SW 1271 (cell line): ENCODE measurements around the gene MIOS.
A peak's percentile ranks its signal among the peaks of the same experiment; 100 is the strongest.

Experiments used
- DNase-seq, 2 experiments: peaks; one replicate each; lab custom pipeline; 2025; lab: John Stamatoyannopoulos, UW

MIOS gene

DNA sequence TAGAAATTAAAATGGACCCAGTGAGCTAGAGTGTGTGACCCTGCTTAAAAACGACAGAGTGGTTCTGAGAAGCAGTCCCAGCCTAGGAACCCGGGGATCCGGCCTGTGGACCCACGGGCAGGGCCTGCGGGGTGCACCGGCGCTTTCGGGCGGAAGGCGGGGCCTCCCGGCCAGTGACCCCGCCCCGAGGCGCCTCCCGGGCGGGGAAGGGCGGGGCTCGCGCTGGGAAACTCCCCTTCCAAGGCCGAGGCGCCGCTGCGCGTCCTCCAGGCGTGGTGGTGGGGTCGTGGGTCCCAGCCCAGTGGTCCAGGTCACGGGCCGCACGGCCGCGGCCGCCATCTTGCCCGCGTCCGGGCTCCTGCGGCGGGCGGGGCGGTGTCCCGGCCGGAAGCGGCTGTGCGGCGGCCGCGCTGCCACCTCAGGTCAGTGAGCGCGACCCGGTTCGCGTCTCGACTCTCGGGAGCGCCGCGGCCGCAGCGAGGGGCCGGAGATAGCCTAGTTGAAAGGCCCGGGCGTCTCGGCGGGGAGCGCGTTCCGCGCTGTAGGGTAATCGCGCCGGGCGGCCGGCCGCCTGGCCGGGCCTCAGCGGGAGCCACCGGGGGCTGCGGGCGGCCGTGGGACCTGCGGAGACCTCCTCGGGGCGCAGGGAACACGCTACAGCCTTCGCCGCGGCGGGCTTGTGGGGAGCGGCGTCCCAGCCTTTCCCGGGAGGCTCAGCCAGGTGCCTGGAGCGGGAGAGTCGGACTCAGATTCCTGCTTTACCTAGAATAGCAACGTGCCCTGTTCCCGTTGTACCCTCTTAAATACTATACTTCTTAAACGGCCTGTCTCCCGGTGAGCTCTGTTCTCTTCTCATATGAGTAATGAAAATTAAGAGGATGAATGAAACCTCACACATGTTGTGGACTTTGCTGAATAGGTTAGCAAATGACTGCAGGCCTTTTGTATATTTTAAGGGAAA lies at the start of gene MIOS:
Gene MIOS, plus strand, starts transcription at position 234 of the 961 bp plus-strand sequence. CDS start 5,592 bp downstream, outside the sequence.
- peak; percentile 42 to 79 for DNase-seq

DNA sequence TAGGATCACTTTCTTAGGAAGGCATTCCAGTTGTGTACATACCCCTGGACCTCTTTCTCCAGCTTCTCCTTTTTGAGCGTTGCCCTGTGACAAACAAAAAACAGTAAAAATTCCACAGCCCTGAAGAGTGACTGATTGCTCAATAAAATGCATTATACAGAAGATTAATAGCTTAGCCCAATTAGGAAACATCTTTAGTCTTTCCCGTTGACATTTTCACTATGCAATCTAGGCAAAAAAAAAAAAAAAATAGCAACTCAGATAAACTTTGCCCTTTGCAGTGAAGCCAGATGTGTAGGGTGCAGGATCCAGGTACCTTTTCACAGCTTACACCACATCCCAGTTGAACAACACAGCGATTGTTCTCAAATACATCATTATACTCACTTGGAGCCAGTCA lies 48.9 kb upstream of the MIOS start:
- DNase-seq: no peak

DNA sequence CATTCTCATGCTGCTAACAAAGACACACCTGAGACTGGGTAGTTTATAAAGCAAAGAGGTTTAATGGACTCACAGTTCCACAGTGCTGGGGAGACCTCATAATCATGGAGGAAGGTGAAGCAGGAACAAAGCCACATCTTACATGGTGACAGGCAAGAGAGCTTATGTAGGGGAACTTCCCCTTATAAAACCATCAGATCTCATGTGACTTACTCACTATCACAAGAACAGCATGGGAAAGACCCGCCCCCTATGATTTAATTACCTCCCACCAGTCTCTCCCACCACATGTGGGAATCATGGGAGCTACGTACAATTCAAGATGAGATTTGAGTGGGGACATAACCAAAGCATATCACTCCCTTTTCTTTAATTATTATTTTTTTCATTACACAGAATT lies 47.6 kb upstream of the MIOS start:
- DNase-seq: no peak

DNA sequence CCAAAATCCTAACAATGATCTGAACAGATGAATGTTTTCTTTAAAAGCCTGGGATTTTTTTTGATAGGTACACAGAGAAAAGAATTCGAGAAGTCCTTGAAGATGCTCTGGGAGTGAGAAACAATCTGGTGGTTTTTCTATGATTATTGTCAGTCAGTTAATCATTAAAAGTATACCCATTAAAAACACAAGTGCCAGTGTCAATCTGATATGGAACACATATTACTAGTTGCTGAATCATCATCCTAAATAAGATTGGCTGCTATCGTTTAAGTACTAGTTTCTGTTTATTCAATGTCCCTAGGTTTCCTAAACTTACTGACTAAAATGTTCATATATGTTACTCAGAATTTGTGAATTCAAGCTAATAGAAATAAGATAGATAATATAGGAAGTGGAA lies 47.2 kb upstream of the MIOS start:
- no peak for DNase-seq

DNA sequence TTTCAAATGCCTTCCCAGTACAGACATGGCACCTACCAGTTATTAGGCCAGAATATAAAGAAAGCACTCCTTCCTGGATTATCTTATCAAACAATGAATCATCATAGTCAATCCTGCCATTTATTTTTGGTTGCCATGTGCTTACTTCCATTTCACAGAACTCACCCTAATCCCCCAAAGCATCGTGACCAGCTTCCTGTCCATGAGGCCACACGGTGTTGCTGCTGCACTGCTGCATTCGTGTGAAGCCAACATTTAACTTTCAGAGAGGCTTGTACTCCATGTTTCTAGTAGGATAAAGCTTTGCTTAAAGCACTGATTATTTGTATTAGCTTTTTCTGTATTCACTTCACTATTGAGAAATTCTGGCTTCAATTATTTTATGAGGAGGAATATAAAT lies 45.4 kb upstream of the MIOS start:
- DNase-seq: no peak

DNA sequence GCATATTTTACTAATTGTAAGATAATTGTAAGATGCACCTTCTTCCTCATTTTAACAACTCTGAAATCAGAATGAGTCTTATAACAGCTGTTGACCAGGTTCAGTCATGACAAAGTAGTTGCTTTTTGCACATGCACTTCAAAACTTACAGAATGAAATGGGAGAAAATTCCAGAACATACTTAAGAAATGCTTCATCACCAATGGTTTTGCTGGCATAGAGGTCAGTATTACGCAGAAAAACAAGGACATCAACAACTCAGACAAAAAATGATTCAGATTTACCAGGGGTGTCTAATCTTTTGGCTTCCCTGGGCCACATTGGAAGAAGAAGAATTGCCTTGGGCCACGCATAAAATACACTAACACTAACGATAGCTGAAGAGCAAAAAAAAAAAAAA lies 44.3 kb upstream of the MIOS start:
- DNase-seq: no peak

DNA sequence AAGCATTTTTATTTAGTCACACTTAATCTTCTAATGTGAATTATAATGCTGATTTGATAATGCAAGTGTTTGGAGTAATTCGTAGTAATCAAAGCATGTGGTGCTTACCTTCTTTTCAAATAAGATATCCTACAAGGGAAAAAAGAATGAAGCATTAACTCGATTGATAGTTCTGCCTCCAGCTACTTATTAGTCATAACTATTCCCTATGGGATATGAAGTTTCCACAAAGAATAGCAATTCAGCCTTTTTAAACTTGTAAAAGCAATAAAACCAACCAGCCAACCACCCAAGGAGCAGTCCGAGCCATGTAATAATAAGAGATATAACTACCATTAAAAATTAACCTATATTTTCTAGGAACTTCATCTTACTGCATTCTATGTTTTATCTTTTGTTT lies 42.6 kb upstream of the MIOS start:
- DNase-seq: no peak

DNA sequence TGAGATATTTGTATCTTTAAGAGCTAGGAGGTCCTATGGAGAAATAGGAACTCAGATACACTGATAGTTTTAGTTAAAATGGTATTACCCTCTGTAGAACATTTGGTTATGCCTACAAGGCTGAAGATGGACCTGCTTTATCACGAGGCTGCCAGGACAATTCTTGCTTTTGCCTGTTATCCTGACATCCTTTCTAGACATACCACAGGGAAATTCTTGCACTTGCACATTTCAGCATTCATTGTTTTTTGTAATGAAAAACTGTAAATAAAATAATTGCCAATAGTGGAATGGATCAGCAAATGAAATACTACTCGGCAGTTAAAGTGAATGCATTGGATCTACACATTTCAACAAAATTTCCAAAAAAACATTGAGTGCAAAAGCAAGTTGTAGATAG lies 40.7 kb upstream of the MIOS start:
- DNase-seq: no peak

DNA sequence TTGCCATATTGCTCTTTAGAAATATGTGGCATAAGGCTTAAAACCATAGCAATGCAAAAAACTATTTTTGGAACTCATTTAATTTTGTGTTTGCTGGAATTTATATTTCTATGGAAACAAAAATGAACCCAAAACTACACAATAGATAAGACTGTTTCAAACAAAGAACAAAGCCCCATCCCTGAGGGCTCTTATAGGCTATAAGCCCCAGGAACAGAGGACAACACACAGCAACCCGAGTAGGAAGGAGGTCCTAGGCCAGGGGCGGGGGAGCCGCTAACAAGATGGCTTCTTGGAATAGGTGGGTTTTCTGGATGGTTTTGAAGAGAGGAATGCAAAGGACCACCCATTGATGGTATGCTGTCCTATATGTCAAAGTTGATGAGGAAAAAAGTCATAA lies 39.6 kb upstream of the MIOS start:
- no peak for DNase-seq

DNA sequence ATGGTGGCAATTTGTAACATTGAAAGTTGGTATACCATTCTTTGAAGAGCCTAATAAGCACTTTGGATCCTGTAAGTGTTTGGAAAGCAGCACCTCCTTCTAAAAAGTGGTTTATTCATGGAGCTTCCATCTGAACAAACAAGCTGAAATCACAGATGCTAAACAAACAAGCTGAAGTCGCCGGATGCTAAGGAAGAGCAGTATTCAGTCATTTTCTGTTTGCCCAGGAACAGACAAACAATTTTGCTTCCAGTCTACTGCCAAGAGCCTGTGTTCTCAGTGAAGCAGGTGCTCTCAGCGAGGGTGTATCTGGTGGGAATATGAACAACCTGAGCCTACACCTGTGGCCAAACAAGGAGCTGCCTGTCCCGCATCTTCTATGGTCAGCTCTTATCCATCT lies 37.4 kb upstream of the MIOS start:
- no peak for DNase-seq

DNA sequence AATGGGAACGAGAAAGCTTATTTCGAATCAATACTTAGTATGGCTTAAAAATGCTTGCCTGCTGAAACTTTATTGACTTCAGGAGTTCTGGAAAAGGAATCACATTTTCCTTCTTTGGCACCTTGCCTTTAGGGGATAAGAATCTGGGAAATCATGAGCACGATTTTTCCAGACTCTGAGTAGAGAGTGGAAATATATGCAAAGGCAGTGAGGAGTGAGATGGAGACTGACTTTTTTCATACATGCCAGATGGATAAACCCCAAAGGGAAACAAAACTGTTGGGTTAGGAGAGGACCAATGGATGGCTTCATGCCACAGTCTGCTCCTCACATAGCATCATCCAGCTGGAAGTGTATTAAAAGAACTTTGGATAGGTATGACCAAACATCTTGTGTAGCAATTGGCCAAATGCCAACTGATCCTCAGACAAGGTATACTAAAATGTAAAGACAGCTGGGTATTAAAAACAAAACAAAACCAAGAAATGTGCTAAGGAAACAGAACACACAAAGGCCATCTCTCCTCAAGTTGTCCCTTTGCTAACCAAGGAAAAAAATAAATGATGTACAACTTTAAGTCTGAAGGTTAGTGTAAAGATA lies 32.8 kb upstream of the MIOS start:
- no peak for DNase-seq

DNA sequence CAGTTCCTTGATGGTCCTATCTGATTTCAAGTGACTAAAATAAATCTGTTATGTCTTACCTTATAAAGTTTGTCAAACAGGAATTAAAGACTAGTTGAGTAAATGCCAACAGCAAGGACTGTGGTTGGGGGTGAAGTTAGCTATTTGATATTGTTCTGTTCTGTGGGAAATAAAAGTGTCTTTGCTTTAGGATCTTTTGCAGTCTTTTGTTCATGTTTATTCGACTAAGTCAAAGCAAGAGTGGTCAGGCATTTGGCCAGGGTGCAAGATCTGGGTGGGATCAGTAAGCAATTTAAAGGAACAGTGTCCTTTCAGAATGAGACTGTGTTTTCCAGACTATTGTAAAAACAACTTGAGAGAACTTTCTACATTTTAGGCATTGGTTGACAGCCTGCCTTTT lies 31.0 kb upstream of the MIOS start, which contains the start of gene COL28A1:
Gene COL28A1, minus strand, starts transcription at position 183 of the 400 bp plus-strand sequence. CDS start 2,998 bp downstream, outside the sequence.
- DNase-seq: no peak

DNA sequence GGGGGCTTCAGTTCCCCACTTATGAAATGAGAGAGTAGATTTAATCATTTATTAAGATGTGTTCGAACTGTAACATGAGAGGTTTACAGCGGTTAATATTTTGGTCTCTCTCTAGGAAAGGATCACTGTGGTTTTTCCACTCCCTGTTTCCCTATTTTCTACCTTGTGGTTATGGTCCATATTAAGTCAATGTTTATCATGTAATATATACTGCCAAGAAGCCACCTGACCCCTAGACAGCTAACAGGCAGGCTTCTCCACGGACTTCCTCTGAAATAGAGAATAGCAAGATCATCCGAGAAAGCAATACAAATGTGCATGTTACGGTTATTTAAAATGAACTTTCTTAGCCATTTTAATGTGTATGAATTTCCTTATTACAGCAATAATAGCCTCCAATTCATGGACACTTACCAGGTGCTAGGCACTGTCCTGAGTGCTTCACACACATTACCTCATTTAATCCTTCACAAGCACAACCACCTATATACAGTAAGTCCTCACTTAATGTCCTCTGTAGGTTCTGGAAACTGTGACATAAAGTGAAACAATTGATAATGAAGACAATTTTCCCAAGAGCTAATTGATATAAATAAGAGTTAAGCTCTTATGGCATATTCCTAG lies 30.2 kb upstream of the MIOS start:
- DNase-seq: no peak

DNA sequence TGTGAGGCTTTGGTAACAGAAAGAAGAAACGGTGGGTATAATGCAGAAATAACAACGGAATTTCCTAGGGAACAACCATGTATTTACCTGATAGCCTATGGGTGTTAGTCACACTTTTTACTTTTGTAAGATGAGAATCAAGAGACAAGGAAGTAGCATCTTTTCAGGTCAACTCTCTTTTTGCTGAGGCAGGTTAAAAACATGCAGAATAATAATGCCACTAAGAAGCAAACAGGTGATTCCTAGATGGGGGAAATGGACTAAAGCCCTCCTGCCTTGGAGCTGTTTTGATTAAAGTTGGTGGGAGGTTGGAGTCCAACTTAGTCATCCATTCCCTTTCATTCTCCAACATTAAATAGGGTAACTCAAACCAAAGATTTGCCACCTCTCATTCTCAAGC lies 29.0 kb upstream of the MIOS start:
- DNase-seq: no peak

DNA sequence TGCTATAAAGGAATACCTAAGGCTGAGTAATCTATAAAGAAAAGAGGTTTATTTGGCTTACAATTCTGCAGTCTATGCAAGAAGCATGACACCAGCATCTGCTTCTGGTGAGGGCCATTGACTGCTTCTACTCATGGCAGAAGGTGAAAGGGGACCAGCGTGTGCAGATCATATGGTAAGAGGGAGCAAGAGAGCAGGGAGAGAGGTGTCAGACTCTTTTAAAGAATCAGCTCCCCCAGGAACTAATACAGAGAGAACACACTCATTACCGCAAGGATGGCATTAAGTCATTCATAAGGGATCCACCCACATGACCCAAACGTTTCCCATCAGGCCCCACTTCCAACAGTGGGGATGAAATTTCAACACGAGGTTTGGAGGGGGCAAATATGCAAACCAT lies 27.5 kb upstream of the MIOS start:
- DNase-seq: no peak

DNA sequence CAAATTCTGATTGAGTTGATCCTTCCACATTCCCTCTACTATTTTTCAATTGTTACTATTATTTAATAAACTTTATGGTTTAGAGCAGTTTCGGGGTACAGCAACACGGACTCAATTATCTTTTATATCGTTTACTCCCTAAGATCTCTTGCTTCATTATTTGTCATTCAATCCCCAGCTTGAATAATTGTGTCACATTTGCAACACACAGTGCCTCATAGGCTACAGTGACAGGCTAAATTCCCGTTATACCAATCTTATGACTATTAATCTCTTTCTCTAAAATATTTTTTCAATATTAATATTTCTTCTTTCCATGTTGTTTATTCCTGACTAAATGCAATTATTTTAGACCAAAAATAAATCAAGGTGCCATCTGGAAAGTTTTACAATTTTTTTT lies 27.0 kb upstream of the MIOS start:
- no peak for DNase-seq

DNA sequence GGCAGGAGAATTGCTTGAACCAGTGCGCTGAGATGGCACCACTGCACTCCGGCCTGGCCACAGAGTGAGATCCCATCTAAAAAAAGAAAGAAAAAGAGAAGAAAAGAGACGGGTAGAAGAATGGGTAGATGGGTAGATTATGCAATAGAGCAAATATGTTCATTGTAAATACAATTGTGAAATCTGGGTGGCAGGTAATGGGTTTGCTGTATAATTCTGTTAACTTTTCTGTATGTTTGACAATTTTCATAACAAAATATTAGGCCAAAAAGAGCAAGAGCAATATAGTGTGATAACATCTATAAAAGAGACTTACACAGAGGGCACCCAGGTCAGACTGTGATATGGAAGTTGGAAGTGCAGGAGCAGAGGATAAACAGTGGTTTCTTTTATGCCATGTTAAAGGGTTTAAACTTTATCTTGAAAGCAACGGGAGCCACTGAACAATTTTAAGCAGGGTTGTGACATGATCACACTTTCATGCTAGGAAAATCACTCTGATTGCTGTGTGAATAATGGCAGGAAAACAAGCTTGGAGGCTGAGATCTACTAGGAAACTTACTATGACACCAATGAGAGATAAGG lies 24.3 kb upstream of the MIOS start:
- DNase-seq: no peak

DNA sequence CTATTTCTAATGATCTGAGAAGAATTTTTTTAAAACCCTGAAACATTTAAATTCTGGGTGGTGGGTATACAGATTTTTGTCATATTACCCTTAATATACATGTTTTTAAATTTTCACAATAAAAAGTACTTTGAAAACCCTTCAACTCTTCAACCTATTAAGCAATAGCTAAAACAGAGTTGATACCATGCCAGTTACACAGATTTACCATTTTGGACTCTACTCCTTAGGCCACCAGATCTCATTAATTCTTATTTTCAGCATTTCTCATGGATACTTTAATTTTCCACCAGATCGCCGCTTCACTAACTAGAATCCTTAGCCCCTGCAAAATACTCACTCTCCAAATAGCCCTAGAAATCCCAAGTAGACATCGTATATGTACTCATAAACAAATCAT lies 18.3 kb upstream of the MIOS start:
- no peak for DNase-seq

DNA sequence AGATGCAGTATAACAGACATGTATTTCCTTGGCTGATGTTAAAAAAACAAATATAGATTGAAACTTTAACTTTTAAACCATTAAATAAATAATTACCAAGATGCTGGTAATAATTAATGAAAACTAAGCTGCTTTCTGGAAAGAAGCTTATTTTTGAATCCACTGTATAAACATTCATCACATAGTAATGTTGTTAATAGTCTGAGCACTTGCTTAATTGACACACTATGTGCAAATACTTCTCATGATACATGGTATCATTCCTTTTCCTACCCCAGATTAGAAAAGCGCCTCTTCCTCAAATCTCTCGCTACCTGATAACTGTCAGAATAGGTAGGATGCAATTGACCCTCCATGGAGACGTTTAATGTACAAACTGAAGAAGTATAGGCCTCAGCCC lies 16.0 kb upstream of the MIOS start:
- DNase-seq: no peak

DNA sequence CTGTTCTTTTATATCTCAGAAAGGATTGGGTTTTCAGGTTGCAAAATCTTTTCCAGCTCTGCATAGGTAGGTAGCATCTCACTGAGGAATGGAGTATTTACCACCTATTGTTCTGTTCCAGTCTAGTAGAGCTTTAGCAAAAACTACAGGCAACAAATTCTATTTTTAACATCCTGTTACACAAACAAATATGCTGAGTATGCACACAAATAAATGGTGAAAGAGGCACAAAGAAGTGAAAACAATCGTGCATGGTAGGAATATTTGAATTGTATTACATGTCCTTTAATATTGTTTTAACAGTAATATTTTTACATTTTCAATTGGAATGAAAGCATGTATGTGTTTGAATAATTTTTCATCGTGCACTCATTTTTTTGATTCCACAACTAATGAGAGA lies 14.5 kb upstream of the MIOS start:
- no peak for DNase-seq

DNA sequence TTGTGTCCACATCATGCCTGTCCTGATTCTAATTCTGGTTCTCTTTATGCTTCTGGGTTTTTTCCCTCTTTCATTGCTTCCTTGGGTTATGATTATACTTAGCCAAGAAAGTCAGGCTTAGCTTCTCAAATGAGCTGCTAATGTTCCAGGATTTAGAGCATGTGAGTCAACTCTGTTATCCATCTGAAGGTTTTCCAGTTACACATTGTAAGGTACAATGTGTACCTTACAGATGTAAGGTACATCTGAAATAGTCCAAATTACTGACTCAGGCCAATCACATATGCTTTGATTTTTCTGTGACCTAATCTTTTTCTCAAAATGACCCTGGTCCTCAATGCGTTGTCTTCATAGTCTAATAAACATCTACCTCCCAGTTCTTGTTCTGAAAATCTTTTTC lies 13.3 kb upstream of the MIOS start:
- no peak for DNase-seq

DNA sequence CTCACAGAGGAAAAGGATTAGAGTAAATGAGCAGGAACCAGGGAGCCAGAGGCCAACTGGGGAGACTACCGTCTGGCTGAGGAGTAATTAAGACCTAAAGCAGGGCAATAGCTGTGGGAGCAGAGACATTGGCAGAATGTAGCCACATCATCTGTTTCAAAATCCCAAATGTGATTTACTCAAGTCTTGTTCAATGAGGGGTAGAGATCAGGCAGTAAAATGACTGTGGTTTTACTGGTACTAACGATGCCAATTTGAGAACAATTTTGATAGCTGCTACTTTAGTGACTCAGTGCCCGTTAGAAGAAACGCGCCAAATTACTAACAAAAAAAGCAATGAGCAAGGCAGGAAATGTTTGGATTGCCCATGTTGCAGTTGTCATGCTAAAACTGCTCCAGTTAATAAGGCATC lies 12.7 kb upstream of the MIOS start:
- no peak for DNase-seq
